ENCODE results near the gene TMEM250. TPM values are rescaled to one million over a fixed set of nuclear protein-coding genes. Genes with fewer than 3 reads are reported as not detected.
A peak's percentile ranks its signal among the peaks of the same experiment; 100 is the strongest.

Gene TMEM250
- total and polyA plus RNA-seq, 7 donors, result 23.7 to 48.4 (median 30.0) TPM

- no peak for TF ChIP-seq POLR2A (IDR thresholded peaks at IDR 0.05)
- TF ChIP-seq POLR2AphosphoS5 (IDR thresholded peaks at IDR 0.05), result no peak
- peak in 2 of 4 experiments; percentile 13 to 28 for TF ChIP-seq CTCF (IDR thresholded peaks at IDR 0.05)
- TF ChIP-seq EP300 (IDR thresholded peaks at IDR 0.05), result no peak
- intact Hi-C loops (cut with DNase I), result no loop called here
- H3K36me3 ChIP-seq, result no peaks in the 10 kb centered on the region
- 2 to 6% methylated on average over 68 to 69 of the region's 69 CpGs for WGBS, 2 donors
- peak overlapping the region in 3 of 4 donors; percentile 38 to 45 (median 43) for H3K4me3 ChIP-seq
- H3K27ac ChIP-seq, result no peak overlapping the region
- no peak for DNase-seq
- no peaks in the 10 kb centered on the region for H3K9me3 ChIP-seq
- peaks cover 0 to 17% (median 15%) of the 10 kb centered on the region in 4 donors for H3K4me1 ChIP-seq
- peaks cover 28 to 96% (median 80%) of the 10 kb centered on the region in 3 donors for H3K27me3 ChIP-seq
Measured at GRCh38 chr9:136133191-136133958, 14.7 kb upstream of the TMEM250 start.

DNA sequence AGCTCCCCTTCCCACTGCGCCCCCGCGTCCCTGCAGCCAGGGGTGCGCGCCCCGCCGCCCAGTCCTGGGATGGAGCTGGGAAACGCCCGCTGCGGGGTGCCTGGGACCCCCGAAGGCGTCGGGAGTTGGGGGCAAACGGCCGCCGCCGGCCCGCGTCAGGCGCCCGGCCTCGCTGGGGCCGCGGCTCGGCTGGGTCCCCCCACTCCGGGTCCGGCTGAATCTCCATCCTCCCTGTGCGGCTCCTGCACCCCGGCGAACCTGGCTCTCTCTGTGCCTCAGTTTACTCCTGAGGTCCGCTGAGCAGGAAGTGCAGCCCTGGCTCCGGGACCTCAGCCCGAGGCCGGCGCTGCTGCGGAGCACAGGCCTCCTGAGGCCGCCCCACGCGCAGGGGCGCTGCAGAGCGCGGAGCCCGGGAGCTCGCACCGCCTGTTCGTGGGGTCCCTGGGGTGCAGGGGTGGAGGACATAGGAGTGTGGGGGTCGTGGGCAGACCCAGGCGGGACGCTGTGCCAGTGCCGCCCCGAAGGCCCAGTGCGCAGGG, 13.9 kb upstream of the TMEM250 start:
- WGBS, 2 donors, result 10 to 22% methylated on average over 51 to 52 of the region's 52 CpGs
- Histone ChIP-seq H3K27ac (no peak overlapping the region), H3K9me3 (no peaks in the 10 kb centered on the region), H3K4me3 (peak overlapping the region in 3 of 4 donors; percentile 38 to 45 (median 43)), H3K36me3 (no peaks in the 10 kb centered on the region), H3K4me1 (peaks cover 0 to 17% (median 15%) of the 10 kb centered on the region in 4 donors), H3K27me3 (peaks cover 28 to 96% (median 73%) of the 10 kb centered on the region in 3 donors)
- no peak for DNase-seq
- intact Hi-C loops (cut with DNase I), result no loop called here
- no peak for TF ChIP-seq CTCF (IDR thresholded peaks at IDR 0.05)
- TF ChIP-seq POLR2AphosphoS5 (IDR thresholded peaks at IDR 0.05), result no peak
- TF ChIP-seq EP300 (IDR thresholded peaks at IDR 0.05), result no peak
- TF ChIP-seq POLR2A (IDR thresholded peaks at IDR 0.05), result no peak

DNA sequence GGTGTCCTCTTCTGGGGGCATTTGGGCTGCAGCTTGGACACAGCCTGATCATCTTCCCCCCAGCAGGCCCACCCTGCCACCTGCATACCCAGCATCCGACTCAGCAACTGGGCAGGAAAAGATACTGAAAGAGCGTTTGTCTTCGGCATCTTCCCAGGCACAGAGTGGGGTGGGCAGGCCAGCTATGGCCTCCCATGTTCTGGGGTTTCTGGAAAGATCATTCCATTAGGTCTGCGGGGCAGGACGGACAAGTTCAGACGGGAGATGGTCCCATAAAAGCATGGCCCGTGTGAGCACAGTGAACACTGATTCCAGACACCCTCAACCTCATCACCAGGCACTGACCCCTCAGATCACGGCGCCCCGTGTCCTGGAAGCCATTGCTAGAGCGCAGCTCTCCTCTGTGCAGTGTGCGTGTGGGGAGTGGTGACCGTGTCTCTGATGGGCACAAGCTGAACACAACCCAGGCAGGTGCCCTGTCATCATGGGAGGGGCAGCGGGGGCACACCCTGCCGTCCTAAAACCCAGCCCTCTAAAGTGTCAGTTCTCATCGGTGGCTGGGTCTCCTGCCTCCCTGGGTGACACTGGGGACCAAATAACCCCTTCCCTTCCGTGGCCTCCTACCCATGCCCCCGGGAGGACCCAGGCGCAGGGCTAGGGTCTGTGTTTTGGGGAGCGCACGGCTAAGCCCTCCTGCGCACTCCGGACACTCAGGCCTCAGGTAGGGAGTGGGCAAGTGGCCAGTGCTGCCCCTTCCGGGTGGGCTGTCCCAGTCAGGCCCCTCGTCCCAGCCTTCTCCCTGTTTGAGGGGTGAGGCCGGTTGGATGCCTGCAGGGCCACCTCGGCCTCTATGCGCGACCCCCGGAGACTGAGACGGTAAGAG, 13.2 kb upstream of the TMEM250 start:
- 36 to 59% methylated on average over 31 of the region's 31 CpGs for WGBS, 2 donors
- Histone ChIP-seq H3K4me1 (peaks cover 0 to 17% (median 15%) of the 10 kb centered on the region in 4 donors), H3K36me3 (no peaks in the 10 kb centered on the region), H3K27me3 (peaks cover 28 to 96% (median 71%) of the 10 kb centered on the region in 3 donors), H3K27ac (no peak overlapping the region), H3K9me3 (no peaks in the 10 kb centered on the region), H3K4me3 (no peak overlapping the region)
- intact Hi-C loops (cut with DNase I), result no loop called here
- DNase-seq, result no peak
- TF ChIP-seq POLR2AphosphoS5 (IDR thresholded peaks at IDR 0.05), result no peak
- TF ChIP-seq CTCF (IDR thresholded peaks at IDR 0.05), result no peak
- no peak for TF ChIP-seq EP300 (IDR thresholded peaks at IDR 0.05)
- no peak for TF ChIP-seq POLR2A (IDR thresholded peaks at IDR 0.05)

GRCh38 chr9:136129176-136129575, 10.5 kb upstream of the TMEM250 start:
- H3K9me3 ChIP-seq, result no peaks in the 10 kb centered on the region
- H3K27ac ChIP-seq, result no peak overlapping the region
- no peaks in the 10 kb centered on the region for H3K36me3 ChIP-seq
- TF ChIP-seq POLR2AphosphoS5 (IDR thresholded peaks at IDR 0.05) (no peak), POLR2A (IDR thresholded peaks at IDR 0.05) (no peak), EP300 (IDR thresholded peaks at IDR 0.05) (no peak), CTCF (IDR thresholded peaks at IDR 0.05) (no peak)
- 78 to 84% methylated on average over 17 of the region's 17 CpGs for WGBS, 2 donors
- peaks cover 0 to 17% (median 15%) of the 10 kb centered on the region in 4 donors for H3K4me1 ChIP-seq
- H3K27me3 ChIP-seq, result peaks cover 15 to 88% (median 44%) of the 10 kb centered on the region in 3 donors
- intact Hi-C loops (cut with DNase I), result no loop called here
- DNase-seq, result no peak
- H3K4me3 ChIP-seq, result no peak overlapping the region

All from sigmoid colon (tissue), 7 donors.